ENCODE data around the gene NME8.

GRCh38 chr7:37901890-37902524 lies 53.6 kb downstream of the NME8 start:
- TF ChIP-seq CTCF (IDR thresholded peaks at IDR 0.05; ENCODE audit: borderline replicate concordance, extremely low read depth, low read length, poor library complexity, severe bottlenecking): no peak
- TF ChIP-seq EZH2 (IDR thresholded peaks at IDR 0.05; ENCODE audit: borderline replicate concordance, low read depth, low read length, severe bottlenecking): no peak
